SH-SY5Y (cell line): ENCODE data around the gene FOXP4.

Experiments used
- GATA2 ChIP-seq: IDR thresholded peaks from 2 replicates; pipeline ENCODE4 v1.6.1; 2011; ENCODE audit warnings: mild to moderate bottlenecking, low read depth, low read length
- GATA3 ChIP-seq: IDR thresholded peaks from 2 replicates; pipeline ENCODE4 v1.6.1; 2011; ENCODE audit warnings: low read depth, mild to moderate bottlenecking, low read length, moderate library complexity

DNA sequence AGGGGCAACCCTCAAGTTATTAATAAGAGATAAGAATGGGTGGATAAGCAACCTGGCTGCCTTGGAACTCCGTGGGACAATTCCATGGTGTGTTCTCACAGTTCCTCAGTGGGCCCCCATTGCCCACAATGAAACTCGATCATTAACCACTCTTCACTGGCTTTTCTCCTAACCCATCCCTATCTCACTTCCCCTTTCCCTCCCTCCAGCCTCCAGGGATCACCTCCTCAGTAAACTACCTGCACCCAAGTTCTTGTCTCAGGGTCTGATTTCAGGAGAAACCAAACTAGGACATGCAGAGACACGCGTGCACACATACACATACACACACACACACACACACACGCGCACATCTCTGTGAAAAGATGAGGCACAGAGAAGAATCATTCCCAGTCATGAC is 37.7 kb upstream of the FOXP4 start:
- TF ChIP-seq GATA2, result no peak
- TF ChIP-seq GATA3, result no peak
